Measurements from ENCODE around the gene NADSYN1.

NADSYN1 gene

GRCh38 chr11:71500601-71501021, 47.6 kb downstream of the NADSYN1 start:
- Histone ChIP-seq H3K4me2 (ENCODE audit: low read length, poor library complexity, severe bottlenecking) (no peak overlapping the region), H3K4ac (ENCODE audit: low read depth in 1 of 2, low read length in 2 of 2) (no peak overlapping the region), H3K27me3 (ENCODE audit: control insufficient read depth in 1 of 2, insufficient read depth in 1 of 2, low read length in 2 of 2) (no peaks in the 10 kb centered on the region), H3K14ac (ENCODE audit: low read length in 2 of 2) (peak overlapping the region in 1 of 2 experiments; percentile 11), H3K27ac (ENCODE audit: low read length, poor library complexity, severe bottlenecking) (no peak overlapping the region), H3K23ac (ENCODE audit: low read length in 2 of 2) (no peak overlapping the region), H2AFZ (ENCODE audit: low read depth, low read length) (no peak overlapping the region), H4K91ac (ENCODE audit: low read length) (no peak overlapping the region), H2BK120ac (ENCODE audit: low read depth, low read length) (no peak overlapping the region), H2AK5ac (ENCODE audit: low read length, severe bottlenecking) (no peak overlapping the region), H3K9ac (ENCODE audit: low read length) (no peak overlapping the region), H3K4me3 (ENCODE audit: insufficient read depth in 1 of 2, low read depth in 1 of 2, low read length in 2 of 2) (no peak overlapping the region), H3K18ac (ENCODE audit: low read depth in 1 of 2, low read length in 2 of 2) (no peak overlapping the region), H3K79me1 (replicated peaks; ENCODE audit: low read length, poor library complexity, severe bottlenecking) (peaks cover 15% of the 10 kb centered on the region), H2BK5ac (ENCODE audit: low read depth, low read length, poor library complexity, severe bottlenecking) (no peak overlapping the region), H2BK15ac (ENCODE audit: low read depth, poor library complexity, severe bottlenecking) (no peak overlapping the region), H3K9me3 (ENCODE audit: control insufficient read depth, low read length) (peaks cover 4% of the 10 kb centered on the region), H3K36me3 (ENCODE audit: control insufficient read depth in 1 of 2, insufficient read depth in 2 of 2, low read depth in 1 of 2, low read length in 2 of 2) (peaks cover 78 to 85% of the 10 kb centered on the region in 2 experiments), H2BK12ac (ENCODE audit: low read length in 2 of 2) (no peak overlapping the region), H3K4me1 (ENCODE audit: control insufficient read depth, insufficient read depth, low read depth, low read length) (peaks cover 6% of the 10 kb centered on the region), H4K8ac (ENCODE audit: low read length) (no peak overlapping the region)
- no peak for DNase-seq
- WGBS: 77% methylated on average over 6 of the region's 6 CpGs

- no peak for DNase-seq
Observed at GRCh38 chr11:71501071-71501985, 48.3 kb downstream of the NADSYN1 start.

GRCh38 chr11:71502026-71502425, 49.0 kb downstream of the NADSYN1 start:
- no peak overlapping the region for H2BK5ac ChIP-seq (ENCODE audit: low read depth, low read length, poor library complexity, severe bottlenecking)
- H3K27ac ChIP-seq (ENCODE audit: low read length, poor library complexity, severe bottlenecking): no peak overlapping the region
- no peak overlapping the region for H2BK15ac ChIP-seq (ENCODE audit: low read depth, poor library complexity, severe bottlenecking)
- DNase-seq: no peak
- peaks cover 11% of the 10 kb centered on the region for H3K79me1 ChIP-seq (replicated peaks; ENCODE audit: low read length, poor library complexity, severe bottlenecking)
- H2BK12ac ChIP-seq (ENCODE audit: low read length in 2 of 2): no peak overlapping the region
- no peak overlapping the region for H3K4ac ChIP-seq (ENCODE audit: low read depth in 1 of 2, low read length in 2 of 2)
- no peak overlapping the region for H2BK120ac ChIP-seq (ENCODE audit: low read depth, low read length)
- H3K23ac ChIP-seq (ENCODE audit: low read length in 2 of 2): no peak overlapping the region
- H3K4me1 ChIP-seq (ENCODE audit: control insufficient read depth, insufficient read depth, low read depth, low read length): peaks cover 6% of the 10 kb centered on the region
- H2AK5ac ChIP-seq (ENCODE audit: low read length, severe bottlenecking): no peak overlapping the region
- H2AFZ ChIP-seq (ENCODE audit: low read depth, low read length): no peak overlapping the region
- 98% methylated on average over 7 of the region's 10 CpGs for WGBS
- H3K27me3 ChIP-seq (ENCODE audit: control insufficient read depth in 1 of 2, insufficient read depth in 1 of 2, low read length in 2 of 2): no peaks in the 10 kb centered on the region
- H4K8ac ChIP-seq (ENCODE audit: low read length): no peak overlapping the region
- H3K4me2 ChIP-seq (ENCODE audit: low read length, poor library complexity, severe bottlenecking): no peak overlapping the region
- no peak overlapping the region for H3K4me3 ChIP-seq (ENCODE audit: insufficient read depth in 1 of 2, low read depth in 1 of 2, low read length in 2 of 2)
- H3K14ac ChIP-seq (ENCODE audit: low read length in 2 of 2): no peak overlapping the region
- H3K9ac ChIP-seq (ENCODE audit: low read length): no peak overlapping the region
- no peak overlapping the region for H3K18ac ChIP-seq (ENCODE audit: low read depth in 1 of 2, low read length in 2 of 2)
- H3K36me3 ChIP-seq (ENCODE audit: control insufficient read depth in 1 of 2, insufficient read depth in 2 of 2, low read depth in 1 of 2, low read length in 2 of 2): peaks cover 74 to 84% of the 10 kb centered on the region in 2 experiments
- H4K91ac ChIP-seq (ENCODE audit: low read length): no peak overlapping the region
- no peaks in the 10 kb centered on the region for H3K9me3 ChIP-seq (ENCODE audit: control insufficient read depth, low read length)

More at GRCh38 chr11:71501071-71501985, 48.3 kb downstream of the NADSYN1 start:
- Histone ChIP-seq H4K91ac (ENCODE audit: low read length) (no peak overlapping the region), H3K14ac (ENCODE audit: low read length in 2 of 2) (no peak overlapping the region), H3K4me2 (ENCODE audit: low read length, poor library complexity, severe bottlenecking) (no peak overlapping the region), H2BK120ac (ENCODE audit: low read depth, low read length) (no peak overlapping the region), H3K79me1 (replicated peaks; ENCODE audit: low read length, poor library complexity, severe bottlenecking) (peaks cover 13% of the 10 kb centered on the region), H3K27me3 (ENCODE audit: control insufficient read depth in 1 of 2, insufficient read depth in 1 of 2, low read length in 2 of 2) (no peaks in the 10 kb centered on the region), H2BK5ac (ENCODE audit: low read depth, low read length, poor library complexity, severe bottlenecking) (no peak overlapping the region), H3K9me3 (ENCODE audit: control insufficient read depth, low read length) (peaks cover 3% of the 10 kb centered on the region), H4K8ac (ENCODE audit: low read length) (no peak overlapping the region), H3K27ac (ENCODE audit: low read length, poor library complexity, severe bottlenecking) (no peak overlapping the region), H3K4me3 (ENCODE audit: insufficient read depth in 1 of 2, low read depth in 1 of 2, low read length in 2 of 2) (no peak overlapping the region), H3K23ac (ENCODE audit: low read length in 2 of 2) (no peak overlapping the region), H3K4me1 (ENCODE audit: control insufficient read depth, insufficient read depth, low read depth, low read length) (peaks cover 6% of the 10 kb centered on the region), H3K9ac (ENCODE audit: low read length) (no peak overlapping the region), H2AFZ (ENCODE audit: low read depth, low read length) (no peak overlapping the region), H3K36me3 (ENCODE audit: control insufficient read depth in 1 of 2, insufficient read depth in 2 of 2, low read depth in 1 of 2, low read length in 2 of 2) (peaks cover 77 to 85% of the 10 kb centered on the region in 2 experiments), H3K4ac (ENCODE audit: low read depth in 1 of 2, low read length in 2 of 2) (no peak overlapping the region), H2AK5ac (ENCODE audit: low read length, severe bottlenecking) (no peak overlapping the region), H2BK12ac (ENCODE audit: low read length in 2 of 2) (no peak overlapping the region), H3K18ac (ENCODE audit: low read depth in 1 of 2, low read length in 2 of 2) (no peak overlapping the region), H2BK15ac (ENCODE audit: low read depth, poor library complexity, severe bottlenecking) (no peak overlapping the region)
- 95% methylated on average over 29 of the region's 30 CpGs for WGBS

- Histone ChIP-seq H3K9me3 (ENCODE audit: control insufficient read depth, low read length) (no peaks in the 10 kb centered on the region), H3K27ac (ENCODE audit: low read length, poor library complexity, severe bottlenecking) (no peak overlapping the region), H2AFZ (ENCODE audit: low read depth, low read length) (no peak overlapping the region), H3K14ac (ENCODE audit: low read length in 2 of 2) (no peak overlapping the region), H2BK120ac (ENCODE audit: low read depth, low read length) (no peak overlapping the region), H2AK5ac (ENCODE audit: low read length, severe bottlenecking) (no peak overlapping the region), H3K4ac (ENCODE audit: low read depth in 1 of 2, low read length in 2 of 2) (no peak overlapping the region), H3K79me1 (replicated peaks; ENCODE audit: low read length, poor library complexity, severe bottlenecking) (peaks cover 11% of the 10 kb centered on the region), H4K8ac (ENCODE audit: low read length) (no peak overlapping the region), H3K27me3 (ENCODE audit: control insufficient read depth in 1 of 2, insufficient read depth in 1 of 2, low read length in 2 of 2) (no peaks in the 10 kb centered on the region), H2BK15ac (ENCODE audit: low read depth, poor library complexity, severe bottlenecking) (no peak overlapping the region), H3K9ac (ENCODE audit: low read length) (no peak overlapping the region), H4K91ac (ENCODE audit: low read length) (no peak overlapping the region), H3K18ac (ENCODE audit: low read depth in 1 of 2, low read length in 2 of 2) (no peak overlapping the region), H2BK12ac (ENCODE audit: low read length in 2 of 2) (no peak overlapping the region), H3K4me3 (ENCODE audit: insufficient read depth in 1 of 2, low read depth in 1 of 2, low read length in 2 of 2) (no peak overlapping the region), H3K4me1 (ENCODE audit: control insufficient read depth, insufficient read depth, low read depth, low read length) (peaks cover 6% of the 10 kb centered on the region), H2BK5ac (ENCODE audit: low read depth, low read length, poor library complexity, severe bottlenecking) (no peak overlapping the region), H3K4me2 (ENCODE audit: low read length, poor library complexity, severe bottlenecking) (no peak overlapping the region), H3K23ac (ENCODE audit: low read length in 2 of 2) (no peak overlapping the region), H3K36me3 (ENCODE audit: control insufficient read depth in 1 of 2, insufficient read depth in 2 of 2, low read depth in 1 of 2, low read length in 2 of 2) (peaks cover 68 to 80% of the 10 kb centered on the region in 2 experiments)
- no peak for DNase-seq
- 97% methylated on average over 14 of the region's 15 CpGs for WGBS
Observed at GRCh38 chr11:71502871-71503435, 50.0 kb downstream of the NADSYN1 start.
